Subcutaneous abdominal adipose tissue (tissue), 5 donors: ENCODE measurements around the gene CCR9.

Experiments used
- H3K27ac ChIP-seq: one replicate; pipeline ENCODE4 v1.7.0; 2013; ENCODE audit warnings: low read depth, mild to moderate bottlenecking, inconsistent platforms, low read length, moderate library complexity
- H3K27me3 ChIP-seq, 5 donors: one replicate each; pipeline ENCODE4 v1.7.0; 2013; ENCODE audit warnings: low read length in 5 of 5, inconsistent platforms in 1 of 5; ENCODE audit not compliant: control insufficient read depth in 5 of 5, insufficient read depth in 4 of 5
- H3K36me3 ChIP-seq, 5 donors: one replicate each; pipeline ENCODE4 v1.7.0; 2013; ENCODE audit warnings: low read length in 5 of 5; ENCODE audit not compliant: control insufficient read depth in 5 of 5, insufficient read depth in 5 of 5
- H3K4me1 ChIP-seq, 5 donors: one replicate each; pipeline ENCODE4 v1.7.0; 2013; ENCODE audit warnings: low read length in 5 of 5, mild to moderate bottlenecking in 3 of 5, moderate library complexity in 1 of 5; ENCODE audit not compliant: control insufficient read depth in 5 of 5, insufficient read depth in 5 of 5
- H3K4me3 ChIP-seq, 5 donors: one replicate each; pipeline ENCODE4 v1.7.0; 2013; ENCODE audit warnings: low read length in 5 of 5, low read depth in 1 of 5
- H3K9ac ChIP-seq, 5 donors: one replicate each; pipeline ENCODE4 v1.7.0; 2013; ENCODE audit warnings: low read length in 5 of 5, mild to moderate bottlenecking in 4 of 5, moderate library complexity in 3 of 5
- H3K9me3 ChIP-seq, 5 donors: one replicate each; pipeline ENCODE4 v1.7.0; 2013; ENCODE audit warnings: low read length in 5 of 5; ENCODE audit not compliant: control insufficient read depth in 5 of 5
- donor health status: healthy.
- donor health status: healthy.
- donor health status: healthy.
- donor health status: healthy.
- donor health status: healthy.

CCR9 gene

GRCh38 chr3:45932112-45932511, 45.8 kb downstream of the CCR9 start:
- Histone ChIP-seq H3K36me3 (peaks cover 19 to 97% (median 89%) of the 10 kb centered on the region in 5 donors), H3K4me3 (no peak overlapping the region), H3K27ac (no peak overlapping the region), H3K4me1 (no peaks in the 10 kb centered on the region), H3K27me3 (no peaks in the 10 kb centered on the region), H3K9me3 (no peaks in the 10 kb centered on the region), H3K9ac (no peak overlapping the region)

- H3K4me1 ChIP-seq, result no peaks in the 10 kb centered on the region
- no peaks in the 10 kb centered on the region for H3K27me3 ChIP-seq
- H3K9ac ChIP-seq, result no peak overlapping the region
- H3K27ac ChIP-seq, result no peak overlapping the region
- H3K4me3 ChIP-seq, result no peak overlapping the region
- no peaks in the 10 kb centered on the region for H3K9me3 ChIP-seq
- H3K36me3 ChIP-seq, result peaks cover 19 to 90% (median 84%) of the 10 kb centered on the region in 5 donors
Observed at GRCh38 chr3:45933591-45933990, 47.2 kb downstream of the CCR9 start.

GRCh38 chr3:45936261-45936660, 49.9 kb downstream of the CCR9 start:
- Histone ChIP-seq H3K4me3 (no peak overlapping the region), H3K9me3 (peaks cover 0 to 3% (median 0%) of the 10 kb centered on the region in 5 donors), H3K9ac (no peak overlapping the region), H3K27me3 (no peaks in the 10 kb centered on the region), H3K27ac (no peak overlapping the region), H3K36me3 (peaks cover 19 to 68% (median 58%) of the 10 kb centered on the region in 5 donors), H3K4me1 (peaks cover 0 to 5% (median 2%) of the 10 kb centered on the region in 5 donors)

GRCh38 chr3:45937206-45938042, 51.1 kb downstream of the CCR9 start:
- no peak overlapping the region for H3K27ac ChIP-seq
- peaks cover 0 to 3% (median 0%) of the 10 kb centered on the region in 5 donors for H3K9me3 ChIP-seq
- no peak overlapping the region for H3K9ac ChIP-seq
- peaks cover 19 to 61% (median 47%) of the 10 kb centered on the region in 5 donors for H3K36me3 ChIP-seq
- H3K4me3 ChIP-seq, result no peak overlapping the region
- peaks cover 1 to 10% (median 3%) of the 10 kb centered on the region in 5 donors for H3K4me1 ChIP-seq
- H3K27me3 ChIP-seq, result no peaks in the 10 kb centered on the region

- Histone ChIP-seq H3K4me3 (no peak overlapping the region), H3K9ac (no peak overlapping the region), H3K9me3 (peaks cover 0 to 3% (median 0%) of the 10 kb centered on the region in 5 donors), H3K27ac (no peak overlapping the region), H3K36me3 (peaks cover 17 to 62% (median 42%) of the 10 kb centered on the region in 5 donors), H3K4me1 (peaks cover 2 to 16% (median 6%) of the 10 kb centered on the region in 5 donors), H3K27me3 (no peaks in the 10 kb centered on the region)
Observed at GRCh38 chr3:45938043-45938435, 51.7 kb downstream of the CCR9 start.

GRCh38 chr3:45938864-45939263, 52.5 kb downstream of the CCR9 start:
- H3K27me3 ChIP-seq, result no peaks in the 10 kb centered on the region
- H3K36me3 ChIP-seq, result peaks cover 9 to 58% (median 38%) of the 10 kb centered on the region in 5 donors
- H3K27ac ChIP-seq, result no peak overlapping the region
- H3K4me3 ChIP-seq, result no peak overlapping the region
- peaks cover 2 to 16% (median 6%) of the 10 kb centered on the region in 5 donors for H3K4me1 ChIP-seq
- H3K9ac ChIP-seq, result no peak overlapping the region
- peaks cover 0 to 3% (median 0%) of the 10 kb centered on the region in 5 donors for H3K9me3 ChIP-seq

- no peak overlapping the region for H3K27ac ChIP-seq
- no peak overlapping the region for H3K4me3 ChIP-seq
- no peak overlapping the region for H3K9ac ChIP-seq
- peaks cover 6 to 55% (median 36%) of the 10 kb centered on the region in 5 donors for H3K36me3 ChIP-seq
- H3K4me1 ChIP-seq, result peaks cover 2 to 16% (median 6%) of the 10 kb centered on the region in 5 donors
- H3K27me3 ChIP-seq, result no peaks in the 10 kb centered on the region
- peaks cover 0 to 3% (median 0%) of the 10 kb centered on the region in 5 donors for H3K9me3 ChIP-seq
Observed at GRCh38 chr3:45939341-45939771, 53.0 kb downstream of the CCR9 start.

GRCh38 chr3:45940004-45940780, 53.8 kb downstream of the CCR9 start:
- Histone ChIP-seq H3K36me3 (peaks cover 6 to 53% (median 32%) of the 10 kb centered on the region in 5 donors), H3K9me3 (peaks cover 0 to 3% (median 0%) of the 10 kb centered on the region in 5 donors), H3K27ac (no peak overlapping the region), H3K4me3 (no peak overlapping the region), H3K27me3 (no peaks in the 10 kb centered on the region), H3K9ac (no peak overlapping the region), H3K4me1 (peaks cover 2 to 16% (median 6%) of the 10 kb centered on the region in 5 donors)

GRCh38 chr3:45940781-45941365, 54.5 kb downstream of the CCR9 start:
- H3K27ac ChIP-seq, result no peak overlapping the region
- H3K4me3 ChIP-seq, result no peak overlapping the region
- peaks cover 2 to 16% (median 6%) of the 10 kb centered on the region in 5 donors for H3K4me1 ChIP-seq
- H3K9ac ChIP-seq, result no peak overlapping the region
- no peaks in the 10 kb centered on the region for H3K27me3 ChIP-seq
- peaks cover 2 to 53% (median 32%) of the 10 kb centered on the region in 5 donors for H3K36me3 ChIP-seq
- H3K9me3 ChIP-seq, result peaks cover 0 to 3% (median 0%) of the 10 kb centered on the region in 5 donors
